Measurements from ENCODE around the gene NUDT16. TPM values are rescaled to one million over a fixed set of nuclear protein-coding genes. Genes with fewer than 3 reads are reported as not detected.

Gene NUDT16
- total RNA-seq, 1 donor from 2014 or later, result 7.7 TPM

GRCh38 chr3:131386429-131387165, 5.0 kb downstream of the NUDT16 start:
- no peak for ATAC-seq

GRCh38 chr3:131387796-131388489, 6.4 kb downstream of the NUDT16 start:
- no peak for ATAC-seq

GRCh38 chr3:131388490-131388799, 6.9 kb downstream of the NUDT16 start:
- no peak for ATAC-seq

GRCh38 chr3:131390331-131390730, 8.8 kb downstream of the NUDT16 start:
- ATAC-seq, result no peak

GRCh38 chr3:131393051-131393450, 11.5 kb downstream of the NUDT16 start:
- ATAC-seq, result no peak

GRCh38 chr3:131393868-131394267, 12.3 kb downstream of the NUDT16 start:
- ATAC-seq, result no peak

GRCh38 chr3:131394400-131394799, 12.8 kb downstream of the NUDT16 start:
- ATAC-seq, result no peak

- ATAC-seq, result no peak
Observed at GRCh38 chr3:131396170-131396569, 14.6 kb downstream of the NUDT16 start.

GRCh38 chr3:131397889-131398288, 16.3 kb downstream of the NUDT16 start:
- no peak for ATAC-seq

GRCh38 chr3:131401978-131402377, 20.4 kb downstream of the NUDT16 start:
- no peak for ATAC-seq

- peak; percentile 47 for ATAC-seq
Observed at GRCh38 chr3:131402391-131403039, 20.9 kb downstream of the NUDT16 start.

GRCh38 chr3:131403216-131403895, 21.8 kb downstream of the NUDT16 start:
- no peak for ATAC-seq

GRCh38 chr3:131405411-131405810, 23.8 kb downstream of the NUDT16 start:
- no peak for ATAC-seq

GRCh38 chr3:131406274-131406673, 24.7 kb downstream of the NUDT16 start:
- ATAC-seq, result no peak

GRCh38 chr3:131417751-131418150, 36.2 kb downstream of the NUDT16 start:
- ATAC-seq, result no peak

- no peak for ATAC-seq
Observed at GRCh38 chr3:131421301-131421700, 39.7 kb downstream of the NUDT16 start.

GRCh38 chr3:131421957-131422498, 40.5 kb downstream of the NUDT16 start:
- no peak for ATAC-seq

GRCh38 chr3:131427226-131427625, 45.7 kb downstream of the NUDT16 start:
- ATAC-seq, result no peak

GRCh38 chr3:131431754-131432153, 50.2 kb downstream of the NUDT16 start:
- ATAC-seq, result no peak

GRCh38 chr3:131432441-131432840, 50.9 kb downstream of the NUDT16 start:
- ATAC-seq, result no peak

- ATAC-seq, result no peak
Observed at GRCh38 chr3:131435000-131435399, 53.4 kb downstream of the NUDT16 start.

Measured in esophagus mucosa (tissue), 1 donor.